Neuronal stem cell (in vitro differentiated cells): ENCODE results near the gene IFIT2.

ENCODE experiments used
- DNase-seq: peaks from one replicate; pipeline ENCODE4 v3.0.0-alpha.2; 2013; ENCODE audit warnings: low spot score
- H2AFZ ChIP-seq: one replicate; pipeline ENCODE4 v1.6.1; 2013; ENCODE audit warnings: mild to moderate bottlenecking, low read length, inconsistent platforms
- H2AK5ac ChIP-seq: 2 replicates; pipeline ENCODE4 v1.6.1; 2013; ENCODE audit warnings: low read depth, mild to moderate bottlenecking, inconsistent platforms, low read length, moderate library complexity, mixed read lengths
- H2BK120ac ChIP-seq: 2 replicates; pipeline ENCODE4 v1.6.1; 2013; ENCODE audit warnings: low read depth, mild to moderate bottlenecking, inconsistent platforms, low read length, moderate library complexity, mixed read lengths
- H2BK12ac ChIP-seq: one replicate; pipeline ENCODE4 v1.6.1; 2013; ENCODE audit warnings: low read length, inconsistent platforms
- H2BK15ac ChIP-seq: 2 replicates; pipeline ENCODE4 v1.6.1; 2013; ENCODE audit warnings: mild to moderate bottlenecking, low read length, inconsistent platforms, mixed read lengths
- H2BK5ac ChIP-seq: one replicate; pipeline ENCODE4 v1.6.1; 2013; ENCODE audit warnings: inconsistent platforms, mild to moderate bottlenecking, low read length, moderate library complexity
- H3K14ac ChIP-seq: one replicate; pipeline ENCODE4 v1.6.1; 2013; ENCODE audit warnings: low read length, inconsistent platforms
- H3K18ac ChIP-seq: 2 replicates; pipeline ENCODE4 v1.6.1; 2013; ENCODE audit warnings: low read length, inconsistent platforms
- H3K23ac ChIP-seq: 2 replicates; pipeline ENCODE4 v1.6.1; 2013; ENCODE audit warnings: low read depth, mild to moderate bottlenecking, mixed read lengths, low read length, inconsistent platforms; ENCODE audit not compliant: poor library complexity
- H3K27ac ChIP-seq: replicated peaks from 3 replicates; pipeline ENCODE4 v1.5.1; 2013; ENCODE audit warnings: low read length, inconsistent platforms
- H3K27me3 ChIP-seq, 3 experiments: 2 replicates each; pipeline ENCODE4 v1.6.1; 2013; ENCODE audit warnings: low read length in 3 of 3, mild to moderate bottlenecking in 2 of 3, inconsistent platforms in 1 of 3, low read depth in 1 of 3, mixed read lengths in 1 of 3, moderate library complexity in 1 of 3; ENCODE audit not compliant: control insufficient read depth in 3 of 3, insufficient read depth in 3 of 3
- H3K36me3 ChIP-seq, 2 donors: replicated peaks in 1 of 2; 2 replicates each; pipeline ENCODE4 v1.6.1; 2013; ENCODE audit warnings: low read length in 2 of 2; ENCODE audit not compliant: control insufficient read depth in 2 of 2, insufficient read depth in 2 of 2
- H3K4ac ChIP-seq: 2 replicates; pipeline ENCODE4 v1.6.1; 2013; ENCODE audit warnings: inconsistent platforms, mild to moderate bottlenecking, low read length, moderate library complexity
- H3K4me1 ChIP-seq, 2 donors: 1 replicate in 1 of 2; 2 replicates in 1 of 2; pipeline ENCODE4 v1.6.1; 2013; ENCODE audit warnings: low read length in 2 of 2, low read depth in 1 of 2; ENCODE audit not compliant: control insufficient read depth in 2 of 2, insufficient read depth in 1 of 2
- H3K4me2 ChIP-seq: one replicate; pipeline ENCODE4 v1.6.1; 2013; ENCODE audit warnings: mild to moderate bottlenecking, low read length, inconsistent platforms; ENCODE audit not compliant: insufficient read depth, poor library complexity, severe bottlenecking
- H3K4me3 ChIP-seq, 2 donors: 2 replicates each; pipeline ENCODE4 v1.5.1; 2013; ENCODE audit warnings: low read length in 2 of 2, mild to moderate bottlenecking in 2 of 2, inconsistent platforms in 1 of 2, moderate library complexity in 1 of 2
- H3K79me1 ChIP-seq: one replicate; pipeline ENCODE4 v1.6.1; 2013; ENCODE audit warnings: low read depth, mild to moderate bottlenecking, inconsistent platforms, low read length, moderate library complexity
- H3K9ac ChIP-seq: one replicate; pipeline ENCODE4 v1.6.1; 2013; ENCODE audit warnings: mild to moderate bottlenecking, low read depth, low read length, inconsistent platforms; ENCODE audit not compliant: poor library complexity
- H3K9me3 ChIP-seq, 2 donors: replicated peaks in 1 of 2; 2 replicates each; pipeline versions ENCODE3 to v1.6.1; 2013; ENCODE audit warnings: low read length in 2 of 2, mild to moderate bottlenecking in 2 of 2, inconsistent platforms in 1 of 2, low read depth in 1 of 2, mixed read lengths in 1 of 2, moderate library complexity in 1 of 2; ENCODE audit not compliant: control insufficient read depth in 2 of 2, insufficient read depth in 1 of 2
- H4K8ac ChIP-seq: one replicate; pipeline ENCODE4 v1.6.1; 2013; ENCODE audit warnings: low read depth, mild to moderate bottlenecking, inconsistent platforms, low read length, moderate library complexity
- H4K91ac ChIP-seq: one replicate; pipeline ENCODE4 v1.6.1; 2013; ENCODE audit warnings: low read length, low read depth, mild to moderate bottlenecking, inconsistent platforms; ENCODE audit not compliant: poor library complexity
- whole genome bisulfite sequencing, 2 donors: extraction: QIAGEN DNeasy Blood & Tissue Kit; methylation state at CpG; one replicate each; pipeline ENCODE4 v1.1.7; 2013; ENCODE audit warnings: missing lambda C conversion rate in 2 of 2, mixed read lengths in 1 of 2; ENCODE audit not compliant: insufficient read length in 2 of 2, insufficient replicate concordance in 1 of 2; ENCODE audit errors: extremely low coverage in 2 of 2; 5-methylcytosine and 5-hydroxymethylcytosine counted together

The IFIT2 gene

DNA sequence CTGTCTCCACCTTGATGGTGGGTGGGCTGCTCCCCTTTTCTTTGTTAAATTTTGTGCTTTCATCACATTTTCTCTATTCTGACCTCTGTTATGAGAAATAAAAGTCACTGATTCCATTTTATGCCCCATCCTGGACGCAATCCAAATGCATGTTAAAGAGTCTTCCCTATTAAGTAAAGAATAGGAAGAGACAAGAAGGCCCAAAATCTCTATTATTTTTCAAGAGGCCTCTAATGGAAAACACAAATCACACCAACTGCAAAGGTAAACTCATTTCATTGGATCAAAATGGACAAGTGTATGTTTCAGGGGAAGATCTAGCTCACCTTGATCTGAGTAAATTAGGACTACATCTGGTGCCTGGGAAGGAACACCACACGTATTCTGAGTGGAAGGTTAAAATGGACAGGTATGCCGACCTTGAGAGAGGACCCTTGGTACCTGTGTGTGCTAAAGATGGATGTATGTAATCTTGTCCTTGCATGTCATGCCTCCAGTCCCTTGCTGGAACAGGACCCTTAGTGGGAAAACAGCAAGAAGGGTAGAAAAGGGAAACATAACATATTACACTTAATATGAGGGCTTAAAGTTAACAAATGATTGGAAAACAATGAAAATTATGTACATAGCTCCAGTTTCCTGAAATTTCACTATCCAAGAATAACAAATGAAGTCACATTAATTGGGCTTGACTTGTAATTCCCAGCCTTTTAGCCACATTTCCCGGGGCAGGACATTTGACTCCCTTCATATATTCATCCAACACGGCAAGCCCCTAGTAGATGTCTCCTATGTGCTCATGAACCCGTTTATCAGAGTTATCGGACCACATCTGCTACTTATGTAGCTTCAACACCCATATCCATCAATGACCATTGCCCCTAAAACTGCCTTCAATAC is 7.6 kb downstream of the IFIT2 start:
- Histone ChIP-seq H2BK5ac (no peak overlapping the region), H2AK5ac (no peak overlapping the region), H3K79me1 (no peaks in the 10 kb centered on the region), H3K4ac (no peak overlapping the region), H2BK12ac (no peak overlapping the region), H3K4me3 (no peak overlapping the region), H3K36me3 (no peaks in the 10 kb centered on the region), H3K9me3 (no peaks in the 10 kb centered on the region), H4K91ac (no peak overlapping the region), H2BK15ac (no peak overlapping the region), H3K27ac (no peak overlapping the region), H2AFZ (no peak overlapping the region), H3K4me1 (peaks cover 2 to 3% of the 10 kb centered on the region in 2 donors), H2BK120ac (no peak overlapping the region), H3K14ac (no peak overlapping the region), H3K27me3 (no peaks in the 10 kb centered on the region), H3K4me2 (no peak overlapping the region), H3K18ac (no peak overlapping the region), H3K9ac (no peak overlapping the region), H4K8ac (no peak overlapping the region), H3K23ac (no peak overlapping the region)
- no peak for DNase-seq
- no CpG with 5 or more reads among the region's 7 CpGs for WGBS, 2 donors

DNA sequence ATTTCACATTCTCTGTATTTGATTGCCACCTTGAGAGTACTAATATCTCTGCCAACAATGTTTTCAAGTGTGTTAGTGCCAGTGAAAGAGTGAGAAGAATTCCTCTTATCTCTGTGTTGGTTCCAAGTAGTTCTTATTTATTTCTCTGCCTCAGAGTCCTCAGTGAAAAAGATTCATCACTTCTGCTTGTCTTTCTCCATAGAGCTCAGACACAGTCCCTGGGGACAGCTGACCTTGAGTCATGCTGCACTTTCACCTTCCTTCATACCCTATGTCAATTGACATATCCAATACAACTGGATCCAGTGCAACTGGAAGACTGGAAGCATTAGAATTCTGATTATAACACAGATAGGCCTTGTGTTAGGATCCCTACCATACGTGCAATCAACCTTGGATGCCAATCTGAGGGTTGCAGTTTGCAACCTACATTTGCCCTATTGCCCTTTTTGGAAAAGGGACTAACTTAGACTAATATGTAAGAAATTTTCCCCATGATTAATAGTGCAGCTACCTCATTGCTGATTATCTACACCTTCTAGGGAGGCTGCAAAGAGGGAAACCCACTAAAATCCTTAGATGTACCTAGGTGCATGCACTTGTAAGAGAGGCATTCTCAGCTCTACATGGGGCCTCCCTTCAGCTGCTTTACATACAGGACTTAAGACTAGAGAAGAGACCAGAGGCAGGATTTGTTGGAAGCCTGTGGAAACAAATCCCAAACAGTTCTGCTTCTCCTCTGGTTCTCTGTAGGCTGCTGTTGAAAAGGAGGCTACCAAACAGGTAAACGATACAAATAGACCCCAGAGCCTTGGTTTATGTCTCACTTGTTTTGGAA is 8.4 kb downstream of the IFIT2 start:
- Histone ChIP-seq H3K18ac (no peak overlapping the region), H3K79me1 (no peaks in the 10 kb centered on the region), H4K91ac (no peak overlapping the region), H3K14ac (no peak overlapping the region), H3K9ac (no peak overlapping the region), H2BK12ac (no peak overlapping the region), H3K36me3 (no peaks in the 10 kb centered on the region), H3K23ac (no peak overlapping the region), H3K4me1 (peaks cover 2 to 3% of the 10 kb centered on the region in 2 donors), H3K4me2 (no peak overlapping the region), H3K4ac (no peak overlapping the region), H2AK5ac (no peak overlapping the region), H3K27ac (no peak overlapping the region), H4K8ac (no peak overlapping the region), H2BK5ac (no peak overlapping the region), H2BK120ac (no peak overlapping the region), H3K4me3 (no peak overlapping the region), H3K9me3 (no peaks in the 10 kb centered on the region), H3K27me3 (no peaks in the 10 kb centered on the region), H2BK15ac (no peak overlapping the region), H2AFZ (no peak overlapping the region)
- no CpG with 5 or more reads among the region's 2 CpGs for WGBS, 2 donors
- DNase-seq, result no peak

DNA sequence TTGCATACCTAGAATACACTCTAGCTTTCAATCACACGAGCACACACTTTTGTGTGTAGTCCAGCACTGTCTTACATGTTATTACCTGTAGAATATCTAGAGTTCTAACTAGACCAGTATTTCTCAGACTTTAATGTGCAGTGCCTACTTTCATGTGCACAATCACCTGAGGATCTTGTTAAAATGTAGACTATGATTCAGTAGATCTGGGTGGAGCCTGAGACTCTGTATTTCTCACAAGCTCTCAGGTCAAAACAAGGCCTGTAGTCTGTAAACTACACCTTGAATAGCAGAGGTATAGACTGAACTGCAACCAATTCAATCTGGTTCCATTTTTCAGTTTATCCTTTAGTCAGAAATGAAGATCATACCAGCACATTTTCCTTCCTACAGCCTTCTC is 11.1 kb downstream of the IFIT2 start:
- Histone ChIP-seq H3K36me3 (no peaks in the 10 kb centered on the region), H2AFZ (no peak overlapping the region), H2BK5ac (no peak overlapping the region), H3K18ac (no peak overlapping the region), H4K91ac (no peak overlapping the region), H3K14ac (no peak overlapping the region), H4K8ac (no peak overlapping the region), H3K9ac (no peak overlapping the region), H3K27ac (no peak overlapping the region), H3K9me3 (no peaks in the 10 kb centered on the region), H3K4me3 (no peak overlapping the region), H3K4me2 (no peak overlapping the region), H3K4ac (no peak overlapping the region), H3K23ac (no peak overlapping the region), H2BK120ac (no peak overlapping the region), H2BK15ac (no peak overlapping the region), H2AK5ac (no peak overlapping the region), H2BK12ac (no peak overlapping the region), H3K27me3 (no peaks in the 10 kb centered on the region), H3K79me1 (no peaks in the 10 kb centered on the region), H3K4me1 (no peaks in the 10 kb centered on the region)
- no peak for DNase-seq
- no CpG with 5 or more reads among the region's 1 CpG for WGBS, 2 donors

DNA sequence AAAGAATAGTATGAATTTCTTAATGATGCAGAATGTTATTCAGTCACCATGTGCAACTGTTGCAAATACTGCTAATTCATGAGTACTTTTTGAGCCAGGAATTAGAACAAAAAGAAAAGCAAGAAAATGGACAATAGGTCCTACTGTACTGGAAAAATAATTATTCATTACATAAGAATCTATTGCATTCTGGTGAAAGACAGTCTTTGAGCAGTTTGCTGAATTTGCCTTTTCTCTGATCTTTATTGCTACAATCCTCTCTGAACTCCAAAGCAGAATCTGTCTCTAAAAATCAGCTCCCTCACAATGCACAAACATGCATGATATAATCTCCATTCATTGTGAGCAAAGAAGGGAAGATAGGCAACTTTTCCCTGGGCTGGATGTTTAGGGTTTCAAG is 12.8 kb downstream of the IFIT2 start:
- Histone ChIP-seq H3K4ac (no peak overlapping the region), H2AK5ac (no peak overlapping the region), H2BK15ac (no peak overlapping the region), H3K4me3 (no peak overlapping the region), H4K8ac (no peak overlapping the region), H3K79me1 (no peaks in the 10 kb centered on the region), H3K36me3 (no peaks in the 10 kb centered on the region), H2BK12ac (no peak overlapping the region), H2BK5ac (no peak overlapping the region), H3K9ac (no peak overlapping the region), H3K27ac (no peak overlapping the region), H3K18ac (no peak overlapping the region), H3K23ac (no peak overlapping the region), H4K91ac (no peak overlapping the region), H3K4me2 (no peak overlapping the region), H3K14ac (no peak overlapping the region), H2AFZ (no peak overlapping the region), H2BK120ac (no peak overlapping the region), H3K9me3 (no peaks in the 10 kb centered on the region), H3K27me3 (no peaks in the 10 kb centered on the region), H3K4me1 (no peaks in the 10 kb centered on the region)
- DNase-seq, result no peak
